ENCODE measurements around the gene RALGAPA2. TPM values are rescaled to one million over a fixed set of nuclear protein-coding genes. Genes with fewer than 3 reads are reported as not detected.

The RALGAPA2 gene
- total RNA-seq, 1 experiment from 2014 or later = 9.8 TPM

DNA sequence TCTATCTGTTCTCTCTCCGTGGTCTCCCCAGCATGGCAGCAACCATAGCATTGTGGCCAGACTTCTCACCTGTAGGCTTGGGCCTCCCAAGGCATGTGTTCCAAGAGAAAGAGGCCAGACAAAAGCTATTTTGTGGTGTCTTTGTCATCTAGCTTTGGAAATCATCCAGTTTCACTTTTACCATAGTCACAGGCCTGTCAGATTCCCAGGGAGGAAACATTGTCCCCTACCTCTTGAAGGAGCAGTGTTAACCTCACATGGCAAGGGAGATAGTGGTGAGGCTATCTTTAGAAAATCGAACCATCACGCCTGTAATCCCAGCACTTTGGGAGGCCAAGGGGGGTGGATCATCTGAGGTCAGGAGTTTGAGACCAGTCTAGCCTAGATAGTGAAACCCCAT, 42.3 kb upstream of the RALGAPA2 start:
- no peaks in the 10 kb centered on the region for H3F3A ChIP-seq (ENCODE audit: low read length, unreplicated experiment)
- H2AFZ ChIP-seq (ENCODE audit: low read length) = no peak overlapping the region
- no peaks in the 10 kb centered on the region for H3K9me3 ChIP-seq (ENCODE audit: low read length)
- no TSS peak for BruUV-seq (replicated peaks)
- H3K9me2 ChIP-seq (replicated peaks; ENCODE audit: low read length) = no peaks in the 10 kb centered on the region
- no peak overlapping the region for H3K27ac ChIP-seq (ENCODE audit: low read length)
- CTCF ChIA-PET = no interaction called here
- H3K36me3 ChIP-seq (ENCODE audit: low read depth, low read length) = no peaks in the 10 kb centered on the region
- ATAC-seq (no peak), DNase-seq (no peak)
- no peak overlapping the region for H3K4me3 ChIP-seq (ENCODE audit: low read length)
- POLR2A ChIA-PET (ENCODE audit: unreplicated experiment) = no interaction called here
- no peaks in the 10 kb centered on the region for H3K79me2 ChIP-seq (ENCODE audit: low read length)
- intact Hi-C loops (cut with micrococcal nuclease) = no loop called here
- H3K27me3 ChIP-seq (ENCODE audit: low read length) = peaks cover 87% of the 10 kb centered on the region
- TF ChIP-seq, protein P1, sequence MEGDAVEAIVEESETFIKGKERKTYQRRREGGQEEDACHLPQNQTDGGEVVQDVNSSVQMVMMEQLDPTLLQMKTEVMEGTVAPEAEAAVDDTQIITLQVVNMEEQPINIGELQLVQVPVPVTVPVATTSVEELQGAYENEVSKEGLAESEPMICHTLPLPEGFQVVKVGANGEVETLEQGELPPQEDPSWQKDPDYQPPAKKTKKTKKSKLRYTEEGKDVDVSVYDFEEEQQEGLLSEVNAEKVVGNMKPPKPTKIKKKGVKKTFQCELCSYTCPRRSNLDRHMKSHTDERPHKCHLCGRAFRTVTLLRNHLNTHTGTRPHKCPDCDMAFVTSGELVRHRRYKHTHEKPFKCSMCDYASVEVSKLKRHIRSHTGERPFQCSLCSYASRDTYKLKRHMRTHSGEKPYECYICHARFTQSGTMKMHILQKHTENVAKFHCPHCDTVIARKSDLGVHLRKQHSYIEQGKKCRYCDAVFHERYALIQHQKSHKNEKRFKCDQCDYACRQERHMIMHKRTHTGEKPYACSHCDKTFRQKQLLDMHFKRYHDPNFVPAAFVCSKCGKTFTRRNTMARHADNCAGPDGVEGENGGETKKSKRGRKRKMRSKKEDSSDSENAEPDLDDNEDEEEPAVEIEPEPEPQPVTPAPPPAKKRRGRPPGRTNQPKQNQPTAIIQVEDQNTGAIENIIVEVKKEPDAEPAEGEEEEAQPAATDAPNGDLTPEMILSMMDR (conservative IDR thresholded peaks at IDR 0.05; ENCODE audit: low read depth, low read length) = no peak
- TF ChIP-seq EZH2phosphoT487 (IDR thresholded peaks at IDR 0.05; ENCODE audit: borderline replicate concordance, low read length) = no peak
- no peak for TF ChIP-seq EZH2 (IDR thresholded peaks at IDR 0.05; ENCODE audit: low read length, unreplicated experiment)
- H3K9ac ChIP-seq (ENCODE audit: low read length) = no peak overlapping the region
- no peaks in the 10 kb centered on the region; the same call in 1 of the 2 replicates for H4K20me1 ChIP-seq (ENCODE audit: low read length)
- H3K4me2 ChIP-seq (ENCODE audit: low read length) = no peak overlapping the region
- H3K4me1 ChIP-seq (ENCODE audit: insufficient read depth, low read length) = no peaks in the 10 kb centered on the region

DNA sequence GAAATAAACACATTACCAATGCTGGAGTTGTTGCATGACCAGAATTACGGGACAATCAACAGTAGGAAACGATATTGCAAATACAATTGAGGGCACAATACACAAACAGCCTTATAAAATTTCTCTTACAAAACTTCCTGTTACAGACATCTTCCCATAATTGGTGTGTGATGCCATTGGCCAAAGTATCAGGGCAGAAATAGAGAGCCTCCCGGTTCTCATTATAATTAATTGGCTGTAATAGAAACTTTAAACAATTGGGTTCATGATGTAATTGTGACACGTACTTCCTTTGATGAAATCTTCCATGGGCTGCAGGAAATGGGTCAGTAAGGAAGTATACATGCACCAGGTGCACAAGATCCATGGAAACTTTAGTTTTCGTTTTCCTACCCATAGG, 40.3 kb upstream of the RALGAPA2 start:
- Histone ChIP-seq H3K9me3 (ENCODE audit: low read length) (peaks cover 7% of the 10 kb centered on the region; the same call in 1 of the 2 replicates), H3K79me2 (ENCODE audit: low read length) (no peaks in the 10 kb centered on the region), H4K20me1 (ENCODE audit: low read length) (no peaks in the 10 kb centered on the region; the same call in 1 of the 2 replicates), H3K9me2 (replicated peaks; ENCODE audit: low read length) (no peaks in the 10 kb centered on the region), H3K36me3 (ENCODE audit: low read depth, low read length) (no peaks in the 10 kb centered on the region), H3K27me3 (ENCODE audit: low read length) (peaks cover 75% of the 10 kb centered on the region), H3K27ac (ENCODE audit: low read length) (no peak overlapping the region), H2AFZ (ENCODE audit: low read length) (no peak overlapping the region), H3K4me1 (ENCODE audit: insufficient read depth, low read length) (no peaks in the 10 kb centered on the region), H3K4me3 (ENCODE audit: low read length) (no peak overlapping the region), H3F3A (ENCODE audit: low read length, unreplicated experiment) (no peaks in the 10 kb centered on the region), H3K9ac (ENCODE audit: low read length) (no peak overlapping the region), H3K4me2 (ENCODE audit: low read length) (no peak overlapping the region)
- intact Hi-C loops (cut with micrococcal nuclease) = no loop called here
- DNase-seq (no peak), ATAC-seq (no peak)
- ChIA-PET POLR2A (ENCODE audit: unreplicated experiment) (no interaction called here), CTCF (no interaction called here)
- no TSS peak for BruUV-seq (replicated peaks)
- TF ChIP-seq, protein P1 (conservative IDR thresholded peaks at IDR 0.05; ENCODE audit: low read depth, low read length) = no peak
- TF ChIP-seq EZH2phosphoT487 (IDR thresholded peaks at IDR 0.05; ENCODE audit: borderline replicate concordance, low read length) = no peak
- no peak for TF ChIP-seq EZH2 (IDR thresholded peaks at IDR 0.05; ENCODE audit: low read length, unreplicated experiment)

DNA sequence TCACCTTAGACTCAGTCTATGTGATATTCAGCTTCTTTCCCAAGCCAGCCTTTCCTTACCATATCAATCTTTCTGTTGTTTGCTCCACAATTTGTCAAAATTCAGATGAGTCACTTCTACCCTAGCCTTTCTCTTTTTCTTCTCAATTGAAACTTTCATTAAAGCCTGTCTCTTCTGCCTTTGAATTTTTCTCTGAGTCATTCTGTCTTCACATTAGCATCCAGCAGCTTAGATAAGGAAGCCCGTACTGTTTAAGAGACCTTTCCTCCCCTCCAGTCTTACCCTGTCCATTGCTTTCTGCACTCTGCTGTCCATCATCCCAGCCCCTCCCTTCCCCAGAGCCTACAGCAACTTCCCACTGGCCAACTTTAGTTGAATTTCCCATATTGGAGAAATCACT, 34.9 kb upstream of the RALGAPA2 start:
- ChIA-PET CTCF (no interaction called here), POLR2A (ENCODE audit: unreplicated experiment) (no interaction called here)
- TF ChIP-seq EZH2 (IDR thresholded peaks at IDR 0.05; ENCODE audit: low read length, unreplicated experiment) = no peak
- TF ChIP-seq, protein P1 (conservative IDR thresholded peaks at IDR 0.05; ENCODE audit: low read depth, low read length) = no peak
- TF ChIP-seq EZH2phosphoT487 (IDR thresholded peaks at IDR 0.05; ENCODE audit: borderline replicate concordance, low read length) = no peak
- H4K20me1 ChIP-seq (ENCODE audit: low read length) = no peaks in the 10 kb centered on the region; the same call in 1 of the 2 replicates
- BruUV-seq (replicated peaks) = no TSS peak
- no peaks in the 10 kb centered on the region for H3K36me3 ChIP-seq (ENCODE audit: low read depth, low read length)
- H3K9me3 ChIP-seq (ENCODE audit: low read length) = peaks cover 11% of the 10 kb centered on the region
- H3K79me2 ChIP-seq (ENCODE audit: low read length) = no peaks in the 10 kb centered on the region
- H3K4me1 ChIP-seq (ENCODE audit: insufficient read depth, low read length) = no peaks in the 10 kb centered on the region
- peaks cover 74% of the 10 kb centered on the region for H3K27me3 ChIP-seq (ENCODE audit: low read length)
- DNase-seq (no peak), ATAC-seq (no peak)
- no peak overlapping the region for H2AFZ ChIP-seq (ENCODE audit: low read length)
- no peak overlapping the region for H3K27ac ChIP-seq (ENCODE audit: low read length)
- no peaks in the 10 kb centered on the region for H3K9me2 ChIP-seq (replicated peaks; ENCODE audit: low read length)
- H3K9ac ChIP-seq (ENCODE audit: low read length) = no peak overlapping the region
- intact Hi-C loops (cut with micrococcal nuclease) = no loop called here
- H3K4me3 ChIP-seq (ENCODE audit: low read length) = no peak overlapping the region
- no peak overlapping the region for H3K4me2 ChIP-seq (ENCODE audit: low read length)
- H3F3A ChIP-seq (ENCODE audit: low read length, unreplicated experiment) = no peaks in the 10 kb centered on the region
